ENCODE data around the gene HCRTR1. TPM values are rescaled to one million over a fixed set of nuclear protein-coding genes. Genes with fewer than 3 reads are reported as not detected.

Gene HCRTR1
- polyA plus RNA-seq, 1 of the 3 experiments (the other 2 are of a cell fraction), result 0.03 TPM

GRCh38 chr1:31665234-31665878 lies 47.9 kb downstream of the HCRTR1 start:
- no peaks in the 10 kb centered on the region for H3K79me2 ChIP-seq (ENCODE audit: insufficient read depth)
- WGBS (ENCODE audit: low lambda C conversion rate), result 91% methylated on average over 4 of the region's 7 CpGs
- no peak overlapping the region for H2AFZ ChIP-seq (ENCODE audit: low read depth)
- no peaks in the 10 kb centered on the region for H3F3A ChIP-seq (replicated peaks; ENCODE audit: insufficient read depth)
- no peak overlapping the region for H3K9ac ChIP-seq
- DNase-seq, result no peak
- no peak overlapping the region for H3K4me2 ChIP-seq
- H3K27ac ChIP-seq (ENCODE audit: low read depth in 2 of 2, low read length in 1 of 2), result no peak overlapping the region
- H3K9me3 ChIP-seq, result no peaks in the 10 kb centered on the region
- no peaks in the 10 kb centered on the region for H3K36me3 ChIP-seq (replicated peaks in 1 of 2; ENCODE audit: control insufficient read depth in 1 of 2, insufficient read depth in 2 of 2, low read length in 1 of 2)
- POLR2A ChIA-PET, result no interaction called here
- H3K9me2 ChIP-seq, result no peaks in the 10 kb centered on the region
- no peaks in the 10 kb centered on the region for H3K27me3 ChIP-seq (ENCODE audit: insufficient read depth)
- no peaks in the 10 kb centered on the region for H4K20me1 ChIP-seq (ENCODE audit: insufficient read depth)
- no peak overlapping the region for H3K4me3 ChIP-seq (ENCODE audit: low read depth in 2 of 2, low read length in 1 of 2)
- H3K4me1 ChIP-seq (ENCODE audit: control insufficient read depth in 1 of 2, insufficient read depth in 2 of 2, low read depth in 1 of 2, low read length in 1 of 2), result peaks cover 17 to 35% of the 10 kb centered on the region in 2 experiments
- TF ChIP-seq NFIC (IDR thresholded peaks at IDR 0.05; ENCODE audit: borderline replicate concordance) (no peak), REST (IDR thresholded peaks at IDR 0.05; ENCODE audit: low read depth, low read length) (no peak), FOXM1 (IDR thresholded peaks at IDR 0.05; ENCODE audit: low read depth) (no peak), MEF2A (IDR thresholded peaks at IDR 0.05; ENCODE audit: borderline replicate concordance, low read depth) (no peak), RXRA (IDR thresholded peaks at IDR 0.05; ENCODE audit: borderline replicate concordance, low read depth) (no peak), PBX3 (IDR thresholded peaks at IDR 0.05) (no peak), RFX5 (IDR thresholded peaks at IDR 0.05; ENCODE audit: low read length) (no peak), YY1 (IDR thresholded peaks at IDR 0.05; ENCODE audit: low read depth) (no peak), JUND (IDR thresholded peaks at IDR 0.05) (no peak), SIN3A (IDR thresholded peaks at IDR 0.05; ENCODE audit: borderline replicate concordance, low read depth, low read length) (no peak), MAX (IDR thresholded peaks at IDR 0.05; ENCODE audit: low read depth) (no peak), POLR2AphosphoS5 (IDR thresholded peaks at IDR 0.05; ENCODE audit: low read depth, low read length) (no peak), CHD2 (IDR thresholded peaks at IDR 0.05; ENCODE audit: low read length, partially characterized antibody) (no peak), RCOR1 (IDR thresholded peaks at IDR 0.05; ENCODE audit: low read length) (no peak), NRF1 (IDR thresholded peaks at IDR 0.05; ENCODE audit: low read depth, low read length) (no peak), IRF3 (IDR thresholded peaks at IDR 0.05; ENCODE audit: low read depth, low read length) (no peak), FOXJ3 (CRISPR knock-in tag; IDR thresholded peaks at IDR 0.05) (no peak), FOSL2 (IDR thresholded peaks at IDR 0.05; ENCODE audit: borderline replicate concordance, low read depth) (no peak)
- CTCF ChIA-PET, result interaction anchor here (0.8 to 8.6 kb wide), 23 partner anchors 9 to 299 kb away, joined by 3 to 134 read pairs (median 6); partner anchors contain the start of genes ADGRB2 and PTP4A2
